Eye (tissue), 1 donor: ENCODE results near the gene MSH2.
"Not testable (repeated sequence)": the region's sequence is repeated elsewhere in the genome, so short reads cannot be mapped to it uniquely, and the experiment has no call there.

Experiments
- DNase-seq: peaks from one replicate; pipeline ENCODE4 v3.0.0-alpha.2; 2015

MSH2 gene

DNA sequence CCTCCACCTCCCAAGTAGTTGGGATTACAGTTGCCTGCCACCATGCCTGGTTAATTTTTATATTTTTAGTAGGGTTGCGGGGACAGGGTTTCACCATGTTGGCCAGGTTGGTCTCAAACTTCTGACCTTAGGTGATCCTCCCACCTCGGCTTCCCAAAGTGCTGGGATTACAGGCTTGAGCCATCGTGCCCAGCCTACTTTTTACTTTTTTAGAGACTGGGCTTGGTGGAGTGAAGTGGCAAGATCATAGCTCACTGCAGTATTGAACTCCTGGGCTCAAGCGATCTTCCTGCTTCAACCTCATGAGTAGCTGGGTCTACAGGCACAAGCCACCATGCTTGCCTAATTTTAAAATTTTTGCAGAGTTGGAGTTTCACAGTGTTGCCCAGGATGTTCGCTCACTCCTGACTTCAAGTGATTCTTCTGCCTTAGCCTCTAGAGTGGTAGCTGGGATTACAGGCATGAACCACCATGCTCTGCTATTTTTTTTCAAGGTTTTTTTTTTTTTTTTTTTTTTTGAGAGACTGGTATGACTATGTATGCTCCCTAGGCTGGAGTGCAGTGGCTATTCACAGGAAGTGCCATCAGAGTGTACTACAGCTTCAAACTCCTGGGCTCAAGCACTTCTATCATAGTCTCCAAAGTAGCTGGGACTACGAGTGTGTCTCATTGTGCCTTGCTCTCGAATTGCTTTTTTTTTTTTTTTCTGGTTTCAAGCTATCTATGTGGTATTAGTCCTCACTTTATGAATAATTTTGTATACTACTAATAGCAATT lies 11.9 kb downstream of the MSH2 start:
- DNase-seq: no peak

DNA sequence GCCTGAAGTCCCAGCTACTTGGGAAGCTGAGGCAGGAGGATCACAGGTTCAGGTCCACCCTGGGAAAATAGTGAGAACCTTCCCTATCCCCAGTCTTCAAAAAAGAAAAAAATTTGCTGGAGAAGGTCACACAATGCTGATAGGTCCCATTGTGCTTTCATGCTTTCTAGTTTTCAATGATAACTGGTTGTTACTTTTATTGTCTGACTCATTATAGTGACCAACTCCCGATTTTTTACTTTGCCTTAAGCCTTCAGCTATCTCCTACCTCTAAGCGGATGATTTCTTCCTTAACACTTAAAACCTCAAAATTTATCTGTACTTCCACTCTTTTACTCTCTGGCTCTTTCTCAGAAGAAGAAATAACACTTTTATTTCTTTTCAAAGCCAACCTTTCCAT lies 17.3 kb downstream of the MSH2 start:
- DNase-seq: no peak

DNA sequence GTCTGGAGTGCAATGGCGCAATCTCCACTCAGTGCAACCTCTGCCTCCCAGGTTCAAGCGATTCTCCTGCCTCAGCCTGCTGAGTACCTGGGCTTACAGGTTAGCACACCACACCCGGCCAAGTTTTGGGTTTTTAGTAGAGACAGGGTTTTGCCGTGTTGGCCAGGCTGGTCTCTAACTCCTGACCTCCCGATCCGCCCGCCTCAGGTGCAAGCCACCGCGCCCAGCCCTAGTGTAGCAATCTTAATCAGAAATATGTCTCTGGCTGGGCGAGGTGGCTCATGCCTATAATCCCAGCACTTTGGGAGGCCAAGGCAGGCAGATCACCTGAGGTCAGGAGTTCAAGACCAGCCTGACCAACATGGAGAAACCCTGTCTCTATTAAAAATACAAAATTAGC lies 17.7 kb downstream of the MSH2 start:
- not testable (repeated sequence) for DNase-seq

DNA sequence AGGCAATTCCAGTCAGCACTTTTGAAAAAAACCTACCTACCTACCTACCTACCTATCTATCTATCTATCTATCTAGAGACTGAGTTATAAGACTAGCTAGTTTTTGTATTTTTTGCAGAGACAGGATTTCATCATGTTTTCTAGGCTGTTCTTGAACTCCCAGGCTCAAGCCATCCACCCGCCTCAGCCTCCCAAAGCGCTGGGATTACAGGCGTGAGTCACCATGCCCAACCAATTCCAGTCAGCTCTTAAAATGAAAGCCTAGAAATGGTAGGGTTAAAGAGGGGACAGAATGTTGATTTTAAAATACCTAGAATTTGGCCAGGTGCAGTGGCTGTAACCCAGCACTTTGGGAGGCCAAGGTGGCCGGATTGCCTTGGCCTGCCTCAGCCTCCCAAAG lies 19.1 kb downstream of the MSH2 start:
- no peak for DNase-seq

DNA sequence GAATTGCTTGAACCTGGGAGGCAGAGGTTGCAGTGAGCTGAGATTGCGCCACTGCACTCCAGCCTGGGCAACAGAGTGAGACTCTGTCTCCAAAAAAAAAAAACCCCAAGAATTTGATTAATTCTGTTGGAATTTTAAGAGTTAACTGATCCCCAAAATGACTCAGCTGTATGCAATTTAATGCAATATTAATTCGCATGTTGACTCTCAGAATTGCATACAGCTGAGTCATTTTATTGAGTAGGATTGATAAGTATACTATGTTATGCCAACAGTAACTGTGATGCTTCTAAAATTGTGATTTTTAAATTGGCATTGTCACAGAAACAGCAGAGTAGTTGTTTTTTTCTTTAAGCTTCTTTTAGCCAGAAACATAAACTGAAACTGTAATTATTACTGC lies 19.6 kb downstream of the MSH2 start:
- no peak for DNase-seq

DNA sequence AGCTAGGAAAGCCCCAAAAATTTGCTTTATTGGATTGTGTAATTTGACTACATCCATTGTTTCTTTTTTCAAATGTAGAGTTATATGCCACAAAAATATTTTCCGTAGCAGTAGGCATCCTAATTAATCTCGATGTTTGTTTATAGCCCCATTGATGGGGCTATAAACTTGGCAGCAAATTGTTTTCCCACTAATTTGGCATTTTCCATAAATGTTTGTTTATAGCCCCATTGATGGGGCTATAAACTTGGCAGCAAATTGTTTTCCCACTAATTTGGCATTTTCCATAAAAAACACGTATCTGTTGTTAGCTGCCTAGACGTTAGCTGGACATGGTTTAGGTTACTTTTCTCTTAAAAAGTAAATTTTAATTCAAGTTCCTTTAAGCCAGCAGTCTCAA lies 23.8 kb downstream of the MSH2 start:
- no peak for DNase-seq

DNA sequence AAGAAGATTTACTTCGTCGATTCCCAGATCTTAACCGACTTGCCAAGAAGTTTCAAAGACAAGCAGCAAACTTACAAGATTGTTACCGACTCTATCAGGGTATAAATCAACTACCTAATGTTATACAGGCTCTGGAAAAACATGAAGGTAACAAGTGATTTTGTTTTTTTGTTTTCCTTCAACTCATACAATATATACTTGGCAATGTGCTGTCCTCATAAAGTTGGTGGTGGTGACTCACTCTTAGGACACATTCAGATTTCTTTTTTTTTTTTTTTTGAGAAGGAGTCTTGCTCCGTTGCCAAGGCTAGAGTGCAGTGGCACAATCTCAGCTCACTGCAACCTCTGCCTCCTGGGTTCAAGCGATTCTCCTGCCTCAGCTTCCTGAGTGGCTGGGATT lies 26.8 kb downstream of the MSH2 start:
- DNase-seq: no peak

DNA sequence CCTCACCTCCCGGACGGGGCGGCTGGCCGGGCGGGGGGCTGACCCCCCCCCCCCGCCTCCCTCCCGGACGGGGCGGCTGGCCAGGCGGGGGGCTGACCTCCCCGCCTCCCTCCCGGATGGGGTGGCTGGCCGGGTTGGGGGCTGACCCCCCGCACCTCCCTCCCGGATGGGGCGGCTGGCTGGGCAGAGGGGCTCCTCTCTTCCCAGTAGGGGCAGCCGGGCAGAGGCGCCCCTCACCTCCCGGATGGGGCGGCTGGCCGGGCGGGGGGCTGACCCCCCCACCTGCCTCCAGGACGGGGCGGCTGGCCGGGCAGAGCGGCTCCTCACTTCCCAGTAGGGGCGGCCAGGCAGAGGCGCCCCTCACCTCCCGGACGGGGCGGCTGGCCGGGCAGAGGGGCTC lies 30.1 kb downstream of the MSH2 start:
- DNase-seq: not testable (repeated sequence)

DNA sequence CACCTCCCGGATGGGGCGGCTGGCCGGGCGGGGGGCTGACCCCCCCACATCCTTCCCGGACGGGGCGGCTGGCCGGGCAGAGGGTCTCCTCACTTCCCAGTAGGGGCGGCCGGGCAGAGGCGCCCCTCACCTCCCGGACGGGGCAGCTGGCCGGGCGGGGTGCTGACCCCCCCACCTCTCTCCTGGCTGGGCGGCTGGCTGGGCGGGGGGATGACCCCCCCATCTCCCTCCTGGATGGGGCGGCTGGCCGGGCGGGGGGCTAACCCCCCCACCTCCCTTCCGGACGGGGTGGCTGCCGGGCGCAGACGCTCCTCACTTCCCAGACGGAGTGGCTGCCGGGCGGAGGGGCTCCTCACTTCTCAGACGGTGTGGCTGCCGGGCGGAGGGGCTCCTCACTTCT lies 30.5 kb downstream of the MSH2 start:
- not testable (repeated sequence) for DNase-seq

DNA sequence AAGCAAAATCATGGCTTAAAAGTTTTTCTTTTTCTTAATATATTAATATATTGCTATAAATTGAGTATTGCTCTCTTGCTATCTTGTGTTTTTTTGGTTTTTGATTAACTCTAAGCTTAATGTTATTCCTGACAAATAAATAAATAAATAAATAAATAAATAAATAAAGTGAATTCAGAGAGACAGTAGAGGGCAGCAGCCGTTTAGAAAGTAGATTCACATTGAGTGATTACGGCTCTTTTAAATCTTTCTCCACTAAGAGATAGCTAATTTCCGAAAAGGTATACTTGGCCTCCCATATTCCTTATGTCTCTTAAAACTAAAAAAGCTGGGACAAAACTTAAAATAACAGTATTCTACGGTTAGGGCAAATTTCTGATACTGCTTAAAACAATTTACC lies 34.3 kb downstream of the MSH2 start:
- peak; percentile 31 for DNase-seq

DNA sequence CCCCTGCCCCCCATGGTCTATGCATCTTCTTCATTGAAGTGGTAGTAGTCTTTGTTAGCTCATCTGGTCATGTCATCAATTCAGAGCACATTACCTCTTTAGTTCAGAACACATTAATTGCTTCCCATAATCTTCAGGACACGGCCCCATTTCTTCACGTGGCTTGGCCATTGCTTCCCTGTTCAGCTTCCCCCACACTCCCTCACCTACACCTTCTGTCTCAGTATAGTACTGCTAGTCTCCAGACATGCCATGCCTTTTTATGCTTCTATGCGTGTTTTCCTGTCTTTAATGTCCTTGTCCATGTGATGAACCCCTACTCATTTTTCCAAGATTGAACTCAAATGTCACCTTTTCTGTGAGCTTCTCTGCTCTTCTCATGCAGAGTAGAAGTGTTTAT lies 35.1 kb downstream of the MSH2 start:
- no peak for DNase-seq

DNA sequence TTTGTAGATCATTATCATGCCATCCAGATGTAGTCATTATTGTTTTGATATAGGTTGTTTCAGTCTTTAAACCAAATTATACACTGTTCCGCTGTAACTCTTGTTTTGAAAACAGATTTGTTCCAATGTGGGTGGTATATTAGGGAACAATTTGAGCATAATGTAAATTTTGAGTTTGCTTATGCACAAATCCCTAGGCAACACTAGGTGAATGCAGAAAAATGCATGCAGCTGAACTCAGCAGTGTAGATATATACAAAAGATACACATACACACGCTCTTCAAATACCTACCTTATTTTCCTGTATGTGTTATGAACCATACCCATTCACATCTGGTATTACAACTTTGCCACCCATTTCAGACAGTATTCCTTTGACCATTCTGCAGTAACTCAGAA lies 35.8 kb downstream of the MSH2 start:
- no peak for DNase-seq

DNA sequence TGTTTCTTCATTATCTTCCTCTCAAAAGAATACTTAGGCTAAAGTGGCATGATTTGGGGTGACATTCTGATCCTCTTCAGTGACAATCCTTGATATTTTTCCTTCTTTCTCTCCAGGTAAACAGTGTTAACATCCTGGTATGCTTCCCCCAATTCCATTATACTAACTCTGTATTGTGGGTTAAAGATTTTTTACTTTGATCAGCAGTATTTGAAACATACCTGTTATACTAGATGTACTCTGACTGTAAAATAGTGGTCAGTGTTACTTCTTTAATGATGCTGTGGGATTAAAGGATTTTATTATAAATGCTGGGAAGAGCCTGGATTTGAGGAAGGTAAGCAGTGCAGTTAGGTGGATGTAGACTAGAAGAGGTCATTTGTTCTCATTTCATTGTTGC lies 48.8 kb downstream of the MSH2 start:
- no peak for DNase-seq

DNA sequence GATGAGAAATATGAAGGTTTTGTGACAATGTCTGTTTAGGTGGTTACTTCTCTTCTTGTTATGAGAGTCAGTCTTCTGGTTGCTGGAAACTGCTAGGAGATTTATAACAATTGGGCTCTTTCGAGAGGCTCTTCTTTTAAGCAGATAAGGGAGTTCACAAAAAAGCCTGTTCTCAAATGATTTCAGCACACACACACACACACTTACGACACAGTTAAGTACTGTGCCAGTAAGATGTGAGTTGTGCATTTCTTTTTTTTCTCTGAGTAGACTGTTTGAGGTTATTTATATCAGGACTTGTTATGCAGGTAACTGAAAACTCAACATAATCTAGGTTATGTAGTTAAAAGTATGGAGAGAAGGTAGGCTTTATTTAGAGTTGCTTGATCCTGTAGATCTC lies 49.8 kb downstream of the MSH2 start:
- DNase-seq: no peak

DNA sequence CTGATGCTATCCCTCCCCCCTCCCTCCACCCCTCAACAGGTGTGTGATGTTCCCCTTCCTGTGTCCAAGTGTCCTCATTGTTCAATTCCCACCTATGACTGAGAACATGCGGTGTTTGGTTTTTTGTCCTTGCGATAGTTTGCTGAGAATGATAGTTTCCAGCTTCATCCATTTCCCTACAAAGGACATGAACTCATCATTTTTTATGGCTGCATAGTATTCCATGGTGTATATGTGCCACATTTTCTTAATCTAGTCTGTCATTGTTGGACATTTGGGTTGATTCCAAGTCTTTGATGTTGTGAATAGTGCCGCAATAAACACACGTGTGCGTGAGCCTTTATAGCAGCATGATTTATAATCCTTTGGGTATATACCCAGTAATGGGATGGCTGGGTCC lies 51.9 kb downstream of the MSH2 start:
- not testable (repeated sequence) for DNase-seq

DNA sequence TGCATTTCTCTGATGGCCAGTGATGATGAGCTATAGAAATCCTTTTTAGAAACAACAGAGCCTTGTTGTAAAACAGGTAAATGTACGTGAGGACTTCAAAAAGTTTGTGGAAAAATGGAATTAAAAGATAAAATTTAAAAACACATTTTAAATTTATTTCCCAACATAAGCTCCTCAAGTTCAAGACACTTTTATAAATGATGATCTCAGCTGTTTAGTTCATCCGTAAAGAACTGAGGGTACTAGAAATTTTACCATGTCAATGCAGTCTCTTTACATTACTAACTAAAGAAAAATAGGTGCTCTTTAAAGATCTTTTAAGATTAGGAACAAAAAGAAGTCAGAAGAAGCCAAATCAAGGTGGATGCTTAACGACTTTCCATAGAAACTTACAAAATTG lies 52.5 kb downstream of the MSH2 start:
- DNase-seq: no peak

DNA sequence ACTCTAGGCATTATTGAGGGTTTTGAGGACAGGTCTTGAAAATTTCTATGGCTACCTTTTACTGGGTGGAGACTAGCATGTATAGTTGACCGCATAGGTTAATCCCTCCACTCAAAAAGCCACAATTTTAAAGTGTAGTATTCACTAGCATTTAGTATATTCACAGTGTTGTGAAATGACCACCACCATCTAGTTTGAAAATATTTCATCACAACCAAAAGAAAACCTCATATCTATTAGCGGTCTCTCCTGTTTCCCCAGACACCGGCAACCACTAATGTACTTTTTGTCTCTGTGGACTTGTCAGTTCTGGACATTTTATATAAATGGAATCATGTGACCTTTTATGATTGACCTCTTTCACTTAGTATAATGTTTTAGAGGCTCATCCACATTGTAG lies 53.9 kb downstream of the MSH2 start:
- DNase-seq: peak; percentile 24

DNA sequence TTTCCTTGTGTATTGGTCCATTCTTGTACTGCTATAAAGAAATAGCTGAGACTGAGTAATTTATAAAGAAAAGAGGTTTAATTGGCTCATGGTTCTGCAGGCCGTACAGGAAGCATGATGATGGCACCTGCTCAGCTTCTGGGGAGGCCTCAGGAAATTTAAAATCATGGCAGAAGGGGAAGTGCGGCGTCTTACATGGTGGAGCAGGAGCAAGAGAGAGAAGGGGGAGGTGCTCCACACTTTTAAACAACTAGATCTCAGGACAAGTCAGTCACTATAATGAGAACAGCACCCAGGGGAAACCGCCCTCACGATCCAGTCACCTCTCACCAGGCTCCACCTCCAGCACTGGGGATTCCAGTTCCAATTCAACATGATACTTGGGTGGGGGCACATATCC lies 54.3 kb downstream of the MSH2 start:
- DNase-seq: no peak

DNA sequence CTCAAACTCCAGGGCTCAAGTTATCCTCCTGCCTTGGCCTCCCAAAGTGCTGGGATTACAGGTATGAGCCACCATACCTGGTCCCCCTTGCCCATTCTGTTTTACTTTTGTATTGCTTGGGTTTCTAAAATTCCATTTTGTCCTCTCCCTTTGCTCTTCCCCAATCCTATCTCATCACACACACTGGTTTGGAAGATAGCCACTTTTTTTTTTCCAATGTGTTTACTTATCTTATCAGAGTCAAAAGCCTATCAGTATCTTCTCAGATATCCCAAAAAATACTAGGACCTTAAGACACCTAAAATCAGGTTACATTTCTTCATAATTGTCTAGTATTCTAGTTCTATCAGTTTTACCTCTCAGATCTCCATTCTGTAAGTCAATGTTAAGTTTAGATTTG lies 56.1 kb downstream of the MSH2 start:
- DNase-seq: no peak

DNA sequence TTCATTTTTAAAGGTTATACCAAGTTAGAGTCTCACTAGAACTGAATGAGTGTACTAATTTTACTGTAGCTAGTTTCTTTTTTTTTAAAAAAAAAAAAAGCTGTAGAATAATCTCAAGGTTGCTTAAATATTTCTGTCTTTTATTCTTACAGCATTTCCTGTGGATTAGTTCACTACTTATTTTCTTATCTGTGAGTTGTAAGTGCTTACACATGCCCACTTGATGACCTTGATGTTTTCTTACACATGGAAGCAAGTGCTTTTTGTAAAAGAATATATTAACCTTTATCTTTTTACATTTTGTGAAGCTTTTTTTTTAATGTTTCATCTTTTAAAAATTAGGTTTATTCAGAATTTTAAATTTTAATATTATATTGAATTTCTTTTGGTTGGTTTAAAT lies 57.8 kb downstream of the MSH2 start:
- DNase-seq: no peak

DNA sequence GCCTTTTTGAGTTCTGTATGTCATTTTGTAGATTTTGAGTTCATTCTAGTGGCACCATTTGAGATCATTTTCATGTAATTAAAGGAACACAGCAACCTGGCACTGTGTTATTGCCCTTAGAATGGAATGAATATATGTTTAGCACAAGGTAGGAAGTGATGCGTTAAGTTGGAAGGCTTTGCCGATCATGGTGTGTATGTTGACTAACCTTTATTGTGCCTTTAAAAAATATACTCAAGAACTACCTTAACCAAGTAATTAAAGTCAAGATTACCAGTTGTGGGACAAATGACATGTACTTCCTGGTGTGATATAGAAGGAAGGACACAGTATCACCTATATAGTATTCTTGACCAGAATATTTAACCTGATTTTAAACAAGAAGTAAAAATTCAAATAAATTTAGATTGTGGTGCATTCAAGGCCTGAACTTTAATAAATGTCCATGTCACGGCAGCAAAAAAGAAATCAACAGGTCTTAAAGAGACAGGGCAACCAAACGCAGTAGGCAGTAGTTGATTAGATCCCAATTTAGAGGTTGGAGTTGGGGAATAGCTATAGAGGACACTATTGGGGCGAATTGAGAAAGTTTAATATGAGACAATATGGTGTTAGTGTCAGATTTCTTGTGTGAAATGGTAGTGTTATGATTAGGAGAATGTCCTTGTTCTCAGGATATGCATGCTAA lies 68.6 kb downstream of the MSH2 start:
- no peak for DNase-seq

DNA sequence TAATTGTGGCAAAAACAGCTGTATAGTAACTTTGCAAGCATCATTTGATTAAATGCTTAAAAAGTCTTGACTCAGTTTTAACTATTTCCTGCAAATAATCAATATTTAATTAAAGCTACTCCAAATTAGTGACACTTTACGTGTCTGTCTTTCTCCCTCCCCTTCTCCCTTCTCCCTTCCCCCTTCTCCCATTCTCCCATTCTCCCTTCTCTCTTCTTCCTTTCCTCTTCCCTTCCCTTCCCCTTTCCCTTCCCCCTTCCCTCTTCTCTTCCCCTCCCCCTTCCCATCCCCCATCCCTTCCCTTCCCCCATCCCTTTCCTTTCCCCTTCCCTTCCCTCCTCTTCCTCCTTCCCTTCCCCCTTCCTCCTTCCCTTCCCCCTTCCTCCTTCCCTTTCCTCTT lies 76.9 kb downstream of the MSH2 start:
- DNase-seq: no peak

DNA sequence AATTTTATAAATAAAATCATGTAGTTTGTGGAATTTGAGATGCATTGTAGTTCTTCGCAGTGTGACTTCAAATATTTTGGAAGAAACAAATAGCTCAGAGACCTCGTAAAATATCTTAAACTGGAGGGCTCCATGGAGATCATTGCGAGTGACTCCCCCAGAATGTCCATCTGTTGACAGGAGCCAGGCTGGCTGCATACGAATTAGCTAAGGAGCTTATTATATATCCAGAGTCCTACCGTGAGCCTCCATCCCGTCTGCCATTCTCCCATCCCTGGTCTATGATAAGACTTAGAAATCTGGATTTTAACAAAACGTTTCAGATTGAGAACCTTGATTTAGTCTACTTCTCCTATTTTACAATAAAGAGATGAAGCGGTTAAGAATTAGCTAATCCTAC lies 80.2 kb downstream of the MSH2 start:
- DNase-seq: no peak

DNA sequence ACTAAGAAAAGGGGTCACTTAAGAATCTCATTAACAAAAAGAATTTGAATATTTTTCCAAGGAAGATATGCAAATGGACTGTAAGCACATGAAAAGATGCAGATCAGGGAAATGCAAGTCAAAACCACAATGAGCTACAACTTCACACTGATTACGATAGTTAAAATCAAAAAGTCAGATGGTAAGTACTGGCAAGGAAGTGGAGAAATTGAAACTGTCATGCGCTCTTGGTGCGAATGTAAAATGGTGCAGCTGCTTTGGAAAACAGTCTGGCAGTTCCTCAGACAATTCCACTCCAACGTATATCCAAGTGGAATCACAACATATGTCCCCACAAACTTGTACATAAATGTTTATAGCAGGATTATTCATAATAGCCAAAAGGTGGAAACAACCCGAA lies 81.4 kb downstream of the MSH2 start:
- DNase-seq: no peak

DNA sequence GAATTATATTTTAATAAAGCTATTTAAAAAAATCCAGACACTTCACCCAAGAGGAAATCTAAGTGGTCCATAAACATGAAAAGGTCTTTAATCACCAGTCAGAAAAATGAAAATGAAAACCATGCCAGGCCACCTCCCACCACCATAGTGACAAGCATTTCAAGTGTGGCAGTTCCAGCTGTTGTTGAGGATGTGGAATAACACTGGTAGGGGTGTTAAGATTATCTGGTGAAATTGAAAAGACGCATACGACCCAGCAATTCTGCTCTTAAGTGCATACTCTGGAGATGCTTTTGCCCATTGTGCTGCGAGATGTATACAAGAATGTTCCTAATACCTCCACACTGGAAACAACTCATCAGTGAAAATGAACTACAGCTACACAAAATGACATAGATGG lies 82.2 kb downstream of the MSH2 start:
- no peak for DNase-seq
